ENCODE data around the gene ADRA2C. TPM values are rescaled to one million over a fixed set of nuclear protein-coding genes. Genes with fewer than 3 reads are reported as not detected.

Gene ADRA2C
- total and polyA plus RNA-seq, 2 experiments from 2014 or later, result 3.0 to 16.6 TPM

DNA sequence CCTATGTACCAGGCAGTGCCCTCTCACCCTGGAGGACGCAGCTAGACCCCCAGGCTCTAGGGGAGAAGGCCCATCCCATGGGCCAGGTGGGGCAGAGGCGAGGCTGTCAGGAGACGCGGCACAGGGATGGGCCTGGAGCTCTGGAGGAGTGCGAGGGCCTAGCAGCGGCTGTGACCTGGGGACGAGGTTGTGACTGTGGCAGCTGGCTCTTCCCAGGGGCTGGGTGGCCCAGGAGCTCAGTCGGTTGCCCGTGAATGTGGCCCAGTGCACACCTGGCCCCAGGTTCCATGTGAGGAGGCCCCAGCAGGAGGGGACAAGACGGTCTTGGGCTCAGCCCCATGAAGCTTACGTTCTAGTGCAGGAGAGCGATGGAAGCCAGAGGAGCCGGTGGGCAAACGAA, 31.0 kb upstream of the ADRA2C start (continued):
- TF ChIP-seq, protein P1, sequence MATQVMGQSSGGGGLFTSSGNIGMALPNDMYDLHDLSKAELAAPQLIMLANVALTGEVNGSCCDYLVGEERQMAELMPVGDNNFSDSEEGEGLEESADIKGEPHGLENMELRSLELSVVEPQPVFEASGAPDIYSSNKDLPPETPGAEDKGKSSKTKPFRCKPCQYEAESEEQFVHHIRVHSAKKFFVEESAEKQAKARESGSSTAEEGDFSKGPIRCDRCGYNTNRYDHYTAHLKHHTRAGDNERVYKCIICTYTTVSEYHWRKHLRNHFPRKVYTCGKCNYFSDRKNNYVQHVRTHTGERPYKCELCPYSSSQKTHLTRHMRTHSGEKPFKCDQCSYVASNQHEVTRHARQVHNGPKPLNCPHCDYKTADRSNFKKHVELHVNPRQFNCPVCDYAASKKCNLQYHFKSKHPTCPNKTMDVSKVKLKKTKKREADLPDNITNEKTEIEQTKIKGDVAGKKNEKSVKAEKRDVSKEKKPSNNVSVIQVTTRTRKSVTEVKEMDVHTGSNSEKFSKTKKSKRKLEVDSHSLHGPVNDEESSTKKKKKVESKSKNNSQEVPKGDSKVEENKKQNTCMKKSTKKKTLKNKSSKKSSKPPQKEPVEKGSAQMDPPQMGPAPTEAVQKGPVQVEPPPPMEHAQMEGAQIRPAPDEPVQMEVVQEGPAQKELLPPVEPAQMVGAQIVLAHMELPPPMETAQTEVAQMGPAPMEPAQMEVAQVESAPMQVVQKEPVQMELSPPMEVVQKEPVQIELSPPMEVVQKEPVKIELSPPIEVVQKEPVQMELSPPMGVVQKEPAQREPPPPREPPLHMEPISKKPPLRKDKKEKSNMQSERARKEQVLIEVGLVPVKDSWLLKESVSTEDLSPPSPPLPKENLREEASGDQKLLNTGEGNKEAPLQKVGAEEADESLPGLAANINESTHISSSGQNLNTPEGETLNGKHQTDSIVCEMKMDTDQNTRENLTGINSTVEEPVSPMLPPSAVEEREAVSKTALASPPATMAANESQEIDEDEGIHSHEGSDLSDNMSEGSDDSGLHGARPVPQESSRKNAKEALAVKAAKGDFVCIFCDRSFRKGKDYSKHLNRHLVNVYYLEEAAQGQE (IDR thresholded peaks at IDR 0.05; ENCODE audit: unreplicated experiment), result no peak
- TF ChIP-seq ZNF114 (CRISPR knock-in tag; IDR thresholded peaks at IDR 0.05), result no peak
- TF ChIP-seq, protein P2, sequence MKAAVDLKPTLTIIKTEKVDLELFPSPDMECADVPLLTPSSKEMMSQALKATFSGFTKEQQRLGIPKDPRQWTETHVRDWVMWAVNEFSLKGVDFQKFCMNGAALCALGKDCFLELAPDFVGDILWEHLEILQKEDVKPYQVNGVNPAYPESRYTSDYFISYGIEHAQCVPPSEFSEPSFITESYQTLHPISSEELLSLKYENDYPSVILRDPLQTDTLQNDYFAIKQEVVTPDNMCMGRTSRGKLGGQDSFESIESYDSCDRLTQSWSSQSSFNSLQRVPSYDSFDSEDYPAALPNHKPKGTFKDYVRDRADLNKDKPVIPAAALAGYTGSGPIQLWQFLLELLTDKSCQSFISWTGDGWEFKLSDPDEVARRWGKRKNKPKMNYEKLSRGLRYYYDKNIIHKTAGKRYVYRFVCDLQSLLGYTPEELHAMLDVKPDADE (IDR thresholded peaks at IDR 0.05), result no peak
- no peak for TF ChIP-seq EZH2phosphoT487 (IDR thresholded peaks at IDR 0.05; ENCODE audit: unreplicated experiment)
- TF ChIP-seq NANOG (IDR thresholded peaks at IDR 0.05; ENCODE audit: borderline replicate concordance), result no peak

DNA sequence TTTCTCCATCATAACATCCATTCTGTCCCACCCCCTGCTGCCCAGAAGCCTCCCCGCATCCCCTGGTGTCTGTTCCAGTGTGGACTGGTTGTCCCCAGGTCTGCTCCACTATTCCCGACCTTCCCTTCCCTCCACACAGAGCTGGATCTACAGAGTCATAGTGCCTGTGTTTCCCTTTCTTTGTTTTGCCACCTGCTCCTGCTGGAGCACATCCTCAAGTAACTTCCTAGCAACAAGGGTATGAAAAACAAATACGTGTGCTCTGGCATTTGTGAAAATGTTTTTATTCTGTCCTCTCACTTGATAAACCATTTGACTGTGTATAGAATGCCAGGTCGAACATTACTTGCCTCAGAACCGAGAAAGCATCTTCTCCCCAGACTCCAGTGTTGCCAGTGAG, 29.9 kb upstream of the ADRA2C start:
- H3K27me3 Mint-ChIP-seq (ENCODE audit: insufficient read depth, low read depth, poor library complexity), result peaks cover 12% of the 10 kb centered on the region
- no peaks in the 10 kb centered on the region for H3K36me3 ChIP-seq (ENCODE audit: insufficient read depth)
- no peaks in the 10 kb centered on the region for H3F3A ChIP-seq (replicated peaks; ENCODE audit: low read depth)
- no peak overlapping the region for H2AFZ ChIP-seq
- H3K27ac Mint-ChIP-seq, result no peak overlapping the region
- DNase-seq (ENCODE audit: low spot score) (no peak), ATAC-seq (no peak)
- no peak overlapping the region for H3K4me2 ChIP-seq
- no peak overlapping the region for H3K4me3 Mint-ChIP-seq
- H3K4me1 ChIP-seq (ENCODE audit: insufficient read depth), result peaks cover 8% of the 10 kb centered on the region; the same call in 1 of the 2 replicates
- H3K36me3 Mint-ChIP-seq (ENCODE audit: low read depth), result no peaks in the 10 kb centered on the region
- TF ChIP-seq NANOG (IDR thresholded peaks at IDR 0.05; ENCODE audit: borderline replicate concordance) (no peak), ZNF114 (CRISPR knock-in tag; IDR thresholded peaks at IDR 0.05) (no peak), STAT1 (IDR thresholded peaks at IDR 0.05; ENCODE audit: unreplicated experiment) (no peak), POLR2AphosphoS5 (IDR thresholded peaks at IDR 0.05; ENCODE audit: low read depth) (no peak), ZNF331 (CRISPR knock-in tag; IDR thresholded peaks at IDR 0.05; ENCODE audit: low read depth) (no peak)
- TF ChIP-seq, protein P1 (IDR thresholded peaks at IDR 0.05; ENCODE audit: unreplicated experiment), result no peak
- TF ChIP-seq, protein P3, sequence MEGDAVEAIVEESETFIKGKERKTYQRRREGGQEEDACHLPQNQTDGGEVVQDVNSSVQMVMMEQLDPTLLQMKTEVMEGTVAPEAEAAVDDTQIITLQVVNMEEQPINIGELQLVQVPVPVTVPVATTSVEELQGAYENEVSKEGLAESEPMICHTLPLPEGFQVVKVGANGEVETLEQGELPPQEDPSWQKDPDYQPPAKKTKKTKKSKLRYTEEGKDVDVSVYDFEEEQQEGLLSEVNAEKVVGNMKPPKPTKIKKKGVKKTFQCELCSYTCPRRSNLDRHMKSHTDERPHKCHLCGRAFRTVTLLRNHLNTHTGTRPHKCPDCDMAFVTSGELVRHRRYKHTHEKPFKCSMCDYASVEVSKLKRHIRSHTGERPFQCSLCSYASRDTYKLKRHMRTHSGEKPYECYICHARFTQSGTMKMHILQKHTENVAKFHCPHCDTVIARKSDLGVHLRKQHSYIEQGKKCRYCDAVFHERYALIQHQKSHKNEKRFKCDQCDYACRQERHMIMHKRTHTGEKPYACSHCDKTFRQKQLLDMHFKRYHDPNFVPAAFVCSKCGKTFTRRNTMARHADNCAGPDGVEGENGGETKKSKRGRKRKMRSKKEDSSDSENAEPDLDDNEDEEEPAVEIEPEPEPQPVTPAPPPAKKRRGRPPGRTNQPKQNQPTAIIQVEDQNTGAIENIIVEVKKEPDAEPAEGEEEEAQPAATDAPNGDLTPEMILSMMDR (conservative IDR thresholded peaks at IDR 0.05; ENCODE audit: low read depth in 2 of 2), result no peak
- TF ChIP-seq, protein P2 (IDR thresholded peaks at IDR 0.05), result no peak
- no peaks in the 10 kb centered on the region for H4K20me1 ChIP-seq (replicated peaks; ENCODE audit: insufficient read depth)
- no peaks in the 10 kb centered on the region for H3K9me3 Mint-ChIP-seq
- H3K27ac ChIP-seq (ENCODE audit: low read depth), result no peak overlapping the region
- no peak overlapping the region for H3K4me3 ChIP-seq
- peaks cover 18% of the 10 kb centered on the region for H3K4me1 Mint-ChIP-seq
- no peaks in the 10 kb centered on the region for H3K79me2 ChIP-seq (replicated peaks; ENCODE audit: insufficient read depth)
- no peaks in the 10 kb centered on the region for H3K27me3 ChIP-seq (ENCODE audit: insufficient read depth)
- H3K9me2 ChIP-seq (ENCODE audit: insufficient read depth), result no peaks in the 10 kb centered on the region

Measured in GM23338 (cell line).